SK-MEL-5 (cell line): ENCODE results near the gene SMIM13. TPM values are rescaled to one million over a fixed set of nuclear protein-coding genes. Genes with fewer than 3 reads are reported as not detected.

ENCODE experiments used
- DNase-seq: peaks from one replicate; pipeline ENCODE4 v3.0.0-alpha.2; 2016; ENCODE audit warnings: low read depth, low spot score
- in situ Hi-C: cut with HindIII; loops from 2 replicates; pipeline ENCODE4 v1.10.0; 2016; ENCODE audit warnings: low sequenced_read_pairs, high pct_unique_total_duplicates, low pct_unique_long_range_greater_than_20kb
- total RNA-seq: library from RNA; depleted of rRNA; stranded (reverse); fragments of >200 nt; shearing (Covaris generic); gene quantifications from 2 replicates; pipeline ENCODE4 v1.2.3, GENCODE V29; 2014

Gene SMIM13
- total RNA-seq, 1 experiment from 2014 or later, result 33.8 TPM

DNA sequence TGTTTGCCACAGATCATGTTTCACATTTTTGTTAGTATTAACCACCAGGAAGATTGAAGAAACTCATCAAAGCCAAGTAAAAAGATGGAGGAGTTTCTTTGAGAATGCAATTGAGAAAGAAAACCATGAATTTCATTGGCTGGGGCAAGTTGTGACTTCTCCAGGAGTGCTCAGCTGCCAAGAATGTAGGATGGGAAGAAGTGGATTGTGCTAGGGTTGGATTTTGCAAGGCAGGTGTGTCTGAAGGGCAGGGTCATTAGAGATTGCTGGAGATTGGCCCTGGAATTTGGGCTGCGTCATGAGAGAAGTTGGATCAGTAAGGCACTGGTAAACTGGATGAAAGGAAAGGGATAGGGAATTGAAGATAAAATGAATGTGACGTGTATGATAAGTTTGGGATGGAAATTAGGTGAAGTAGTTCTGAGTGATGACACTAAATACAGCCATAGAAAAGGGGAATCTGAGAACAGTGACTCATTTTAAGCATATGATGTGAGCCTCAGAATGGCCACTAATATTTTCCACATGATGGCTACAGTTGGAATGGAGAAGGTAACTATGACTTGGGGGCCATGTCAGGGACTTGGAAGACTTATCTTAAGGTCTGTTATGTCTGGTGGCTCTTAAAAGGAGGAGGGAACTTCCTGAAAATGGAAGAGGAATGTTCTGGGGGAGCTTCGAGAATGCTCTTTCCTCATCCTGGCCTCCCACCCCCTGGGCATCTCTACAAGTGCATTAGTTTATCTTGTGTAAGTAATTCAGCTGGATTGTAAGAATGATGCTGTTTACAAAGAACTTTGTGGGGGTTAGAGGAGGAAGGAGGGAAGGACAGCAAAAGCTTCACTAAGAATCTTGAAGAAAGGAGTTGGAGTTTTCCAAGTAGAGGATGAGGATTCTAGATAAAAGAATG is 45.7 kb downstream of the SMIM13 start:
- no peak for DNase-seq
- in situ Hi-C loops, result no loop called here

DNA sequence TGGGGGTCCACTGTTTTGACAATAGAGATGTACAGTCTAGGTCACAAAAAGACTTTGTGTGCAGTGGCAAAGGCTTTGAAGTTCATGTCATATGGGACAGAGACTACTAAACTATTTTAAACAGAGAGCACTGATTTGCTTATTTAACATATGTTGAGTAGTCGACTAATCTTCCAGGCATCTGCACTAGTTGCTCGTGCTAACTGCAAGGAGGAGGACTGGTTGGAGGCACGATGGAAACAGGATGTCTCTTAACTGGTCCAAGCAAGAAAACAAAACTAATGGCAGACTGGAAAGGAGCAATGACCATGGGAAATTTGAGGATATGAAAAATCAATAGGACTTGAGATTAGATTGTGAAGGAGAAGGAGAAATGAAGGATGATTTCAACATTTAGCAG is 46.4 kb downstream of the SMIM13 start:
- in situ Hi-C loops, result no loop called here
- DNase-seq, result no peak

DNA sequence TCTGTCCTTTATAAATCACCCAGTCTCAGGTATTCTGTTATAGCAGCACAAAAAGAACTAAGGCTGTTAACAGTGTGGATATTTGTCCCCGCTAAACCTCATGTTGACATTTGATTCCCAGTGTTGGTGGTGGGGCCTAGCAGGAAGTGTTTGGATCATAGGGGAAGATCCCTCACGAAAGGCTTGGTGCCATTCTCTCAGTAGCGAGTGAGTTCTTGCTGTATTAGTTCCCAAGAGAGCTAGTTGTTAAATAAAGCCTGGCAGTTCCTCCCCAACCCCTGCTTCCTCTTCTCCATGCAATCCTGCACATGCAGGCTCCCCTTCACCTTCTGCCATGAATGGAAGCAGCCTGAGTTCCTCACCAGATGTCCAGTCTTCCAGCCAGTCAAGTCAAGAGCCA is 47.7 kb downstream of the SMIM13 start:
- in situ Hi-C loops, result no loop called here

DNA sequence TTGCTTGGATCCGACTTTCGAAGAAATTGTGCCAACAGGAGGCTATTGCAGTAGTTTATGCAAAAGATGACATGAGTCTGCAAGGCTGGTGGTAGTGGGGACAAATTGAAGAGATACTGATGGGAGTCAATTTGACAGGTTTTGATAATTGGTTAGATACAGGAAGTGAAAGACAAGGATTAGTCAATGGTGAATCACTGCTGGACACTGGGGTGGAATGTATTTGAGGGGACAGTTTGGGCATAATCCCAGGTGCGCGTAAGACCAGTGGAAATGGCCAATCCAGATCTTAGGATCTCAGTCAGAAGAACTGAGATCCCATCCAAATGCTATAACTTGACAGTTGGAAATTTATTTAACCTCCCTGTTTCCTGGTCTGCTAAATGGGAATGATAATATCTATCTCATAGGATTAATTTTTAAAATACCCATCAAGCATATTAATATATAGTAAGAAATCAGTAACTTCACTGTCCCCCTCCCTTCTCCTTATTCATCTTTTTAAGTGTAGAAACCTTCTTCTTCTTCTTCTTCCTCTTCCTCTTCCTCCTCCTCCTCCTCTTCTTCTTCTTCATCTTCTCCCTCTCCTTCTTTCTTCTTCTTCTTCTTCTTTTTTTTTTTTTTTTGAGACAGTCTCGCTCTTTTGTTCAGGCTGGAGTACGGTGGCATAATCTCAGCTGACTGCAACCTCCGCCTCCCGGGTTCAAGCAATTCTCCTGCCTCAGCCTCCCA is 48.8 kb downstream of the SMIM13 start:
- in situ Hi-C loops, result no loop called here
- no peak for DNase-seq

More for the DNA sequence above, 47.7 kb downstream of the SMIM13 start:
- DNase-seq, result no peak

DNA sequence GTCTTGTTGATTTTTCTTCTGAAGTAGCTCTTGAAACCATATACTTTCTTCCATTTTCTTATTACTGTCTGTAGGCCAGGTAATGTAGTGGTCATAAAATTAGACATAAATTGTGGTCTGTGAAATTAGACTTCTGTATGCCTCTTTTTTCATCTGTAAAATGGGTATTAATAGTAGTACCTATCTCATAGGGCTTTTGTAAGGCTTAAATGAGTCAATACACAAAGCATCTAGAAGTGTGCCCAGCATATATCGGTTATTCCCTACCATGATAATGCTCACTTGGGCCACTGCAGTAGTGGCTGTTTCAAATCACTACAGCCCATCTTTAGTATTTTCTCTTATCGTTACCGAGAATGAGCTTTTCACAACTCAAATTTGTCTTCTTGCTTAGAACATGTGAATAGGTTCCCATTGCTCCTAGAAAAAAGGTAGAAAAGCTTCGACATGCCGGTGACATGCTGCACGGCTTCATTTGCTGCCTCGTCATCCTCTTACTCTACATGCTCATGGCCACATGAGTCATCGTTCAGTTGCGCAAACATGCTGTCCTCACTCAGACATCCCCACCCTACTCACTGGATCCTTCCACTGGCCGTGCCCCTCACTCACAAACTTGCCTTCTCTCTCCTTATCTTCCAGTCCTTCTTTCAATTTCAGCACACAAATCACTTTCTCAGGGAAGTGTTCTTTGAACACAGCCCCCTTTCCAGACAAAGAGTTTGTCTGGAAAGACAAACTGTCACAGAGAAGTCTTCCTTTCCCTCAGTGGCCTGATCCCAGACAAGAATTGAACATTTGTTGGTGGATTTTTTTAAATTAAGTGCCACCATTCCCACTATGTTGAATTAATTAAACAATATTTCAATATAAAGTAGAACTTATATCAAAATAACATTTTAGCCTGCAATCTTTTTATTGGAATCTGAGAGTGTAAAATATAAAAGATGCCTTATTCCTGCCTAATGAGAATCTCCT is 50.0 kb downstream of the SMIM13 start:
- DNase-seq, result peak; percentile 84
- in situ Hi-C loops, result no loop called here

DNA sequence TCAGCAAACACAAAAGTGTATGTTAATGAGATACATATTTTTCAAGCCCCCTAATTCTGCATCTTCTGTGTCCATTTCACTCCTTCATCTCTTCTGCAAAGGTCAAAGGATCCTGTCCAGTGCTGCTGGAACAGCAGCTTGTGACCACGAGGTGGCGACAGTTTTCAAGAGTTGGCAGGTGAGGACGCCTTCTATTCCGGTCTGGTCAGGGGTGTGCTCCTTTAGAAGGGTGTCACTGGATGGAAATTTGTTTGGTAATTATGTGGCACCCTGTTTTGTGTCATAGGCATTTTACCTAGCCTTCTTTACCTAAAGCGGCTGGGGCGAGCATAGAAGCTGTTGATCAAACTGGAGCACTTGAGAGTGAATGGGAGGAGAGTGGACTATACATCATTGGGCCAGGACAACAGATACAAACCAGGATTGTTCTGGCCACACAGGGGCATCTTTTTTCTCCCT is 50.8 kb downstream of the SMIM13 start:
- in situ Hi-C loops, result no loop called here
- DNase-seq, result peak; percentile 95

DNA sequence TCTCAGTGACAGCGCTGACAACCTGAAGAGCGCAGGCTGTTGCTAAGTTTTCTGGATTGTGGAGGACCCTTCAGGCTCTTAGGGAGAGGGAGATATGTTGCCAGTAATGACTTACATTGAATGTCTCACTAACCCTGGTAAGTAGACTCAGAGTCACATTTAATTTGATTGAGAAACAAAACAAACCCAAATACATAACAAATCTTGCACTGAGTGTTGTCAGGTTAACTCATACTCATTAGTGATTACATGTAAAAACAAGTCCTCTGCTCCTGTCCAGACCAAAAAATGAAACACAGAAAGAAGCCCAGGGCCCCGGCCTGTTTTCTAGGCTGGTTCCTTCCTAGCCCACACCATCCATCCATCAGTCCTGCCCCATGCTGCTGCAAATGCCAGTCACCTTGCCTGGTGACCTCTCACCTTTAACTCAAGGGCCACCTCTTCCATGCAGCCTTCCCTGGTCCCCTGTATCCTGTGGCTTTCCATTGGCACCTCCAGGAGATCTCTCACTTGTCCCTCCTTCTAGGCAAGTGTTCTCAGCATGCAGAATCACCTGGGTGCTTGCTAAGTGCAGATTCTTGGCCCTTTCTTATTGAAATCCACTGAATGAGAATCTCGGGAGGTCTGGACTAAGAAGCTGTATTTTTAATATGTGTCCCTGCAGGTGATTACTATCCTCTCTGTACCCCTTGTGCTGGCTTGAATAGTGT is 52.6 kb downstream of the SMIM13 start:
- no peak for DNase-seq
- in situ Hi-C loops, result no loop called here

DNA sequence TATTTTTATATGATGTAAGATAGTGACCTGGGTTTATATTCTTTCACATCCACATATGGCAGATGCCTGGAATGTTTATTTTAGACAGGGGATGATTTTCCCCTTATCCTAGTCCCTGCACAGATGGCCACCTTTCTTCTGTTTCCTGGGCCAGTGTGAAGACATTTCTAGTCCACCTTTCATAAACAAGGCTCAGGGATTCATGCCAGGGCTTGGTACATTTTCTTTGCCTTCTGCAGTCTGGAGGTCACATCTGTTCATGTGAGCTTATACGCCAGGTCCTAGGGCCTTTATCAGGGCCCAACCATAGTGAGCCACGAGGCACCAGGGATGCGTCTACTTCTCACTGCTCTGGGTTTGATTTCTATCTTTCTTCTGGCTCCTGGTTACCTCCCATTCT is 55.9 kb downstream of the SMIM13 start:
- DNase-seq, result no peak
- in situ Hi-C loops, result no loop called here

DNA sequence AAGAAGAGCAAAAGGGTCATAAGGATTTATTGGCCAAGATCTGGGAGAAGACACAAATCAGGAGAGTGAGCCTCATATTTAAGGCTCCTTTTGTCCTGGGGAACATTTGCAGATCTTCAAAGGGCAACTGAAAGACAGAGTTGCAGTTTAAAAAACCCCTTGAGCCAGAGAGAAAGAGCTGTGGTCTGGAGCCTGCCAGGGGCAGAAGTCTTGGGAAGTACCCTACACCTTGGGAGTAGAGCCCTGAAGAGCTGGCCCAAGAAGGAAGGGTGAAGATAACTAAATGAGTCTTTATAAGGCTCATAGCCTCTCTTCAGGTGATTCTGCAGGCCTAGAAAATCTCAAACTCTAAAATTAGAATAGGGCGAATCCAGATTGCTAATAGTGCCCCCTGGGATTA is 57.9 kb downstream of the SMIM13 start:
- DNase-seq, result no peak
- in situ Hi-C loops, result no loop called here

DNA sequence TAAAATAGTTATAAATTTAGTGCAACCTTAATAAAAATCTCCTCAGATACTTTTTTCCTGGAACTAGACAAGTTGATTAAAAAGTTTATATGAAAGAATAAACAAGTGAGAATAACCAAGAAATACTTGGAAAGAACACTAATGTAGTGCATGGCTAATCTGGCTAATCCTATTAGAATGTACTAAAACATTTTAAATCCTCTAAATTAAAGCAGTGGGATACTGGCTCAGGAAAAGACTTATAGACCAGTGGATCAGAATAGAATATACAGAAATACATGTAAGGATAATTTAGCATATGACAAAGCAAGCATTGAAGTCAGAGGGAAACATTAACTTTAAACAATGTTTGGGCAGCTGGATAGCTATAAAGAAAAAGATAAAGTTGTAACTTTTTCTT is 58.9 kb downstream of the SMIM13 start:
- in situ Hi-C loops, result no loop called here

DNA sequence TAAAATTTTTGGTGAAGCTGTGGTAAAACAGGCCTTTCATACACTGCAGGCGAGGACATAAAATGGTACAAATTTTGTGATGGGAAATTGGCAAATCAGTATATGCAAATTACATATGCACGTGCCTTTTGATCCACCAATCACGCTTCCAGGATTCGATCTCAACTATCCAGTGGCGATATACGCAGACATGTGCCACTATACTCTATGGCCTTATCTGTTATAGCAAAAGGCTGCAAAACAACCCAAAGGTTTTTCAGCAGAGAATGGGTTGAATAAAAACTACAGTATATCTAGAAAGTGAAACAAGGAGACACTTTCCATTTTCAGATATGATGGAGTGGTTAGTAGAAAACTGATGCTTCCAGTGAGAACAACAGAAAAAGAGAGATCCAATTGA is 59.8 kb downstream of the SMIM13 start:
- no peak for DNase-seq
- in situ Hi-C loops, result no loop called here

More for the DNA sequence above, 58.9 kb downstream of the SMIM13 start:
- DNase-seq, result no peak

DNA sequence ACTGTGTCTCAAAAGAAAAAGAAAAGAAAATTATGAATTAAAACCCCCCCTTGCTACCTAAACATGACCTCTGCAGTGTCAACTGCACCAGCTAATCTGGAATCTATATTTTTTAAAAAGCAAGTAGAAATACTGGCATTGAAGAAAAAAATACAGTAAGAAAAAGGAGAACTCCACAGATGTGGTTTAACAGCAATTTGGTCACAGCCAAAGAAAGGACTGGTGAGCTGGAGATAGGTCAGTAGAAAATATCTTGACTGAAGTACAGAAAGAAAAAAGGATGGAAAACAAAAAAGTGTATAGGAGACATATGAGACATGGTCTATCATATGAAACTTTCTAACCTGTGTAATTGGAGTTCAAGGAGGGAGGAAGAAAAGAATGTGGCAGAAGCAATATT is 62.0 kb downstream of the SMIM13 start:
- in situ Hi-C loops, result no loop called here

DNA sequence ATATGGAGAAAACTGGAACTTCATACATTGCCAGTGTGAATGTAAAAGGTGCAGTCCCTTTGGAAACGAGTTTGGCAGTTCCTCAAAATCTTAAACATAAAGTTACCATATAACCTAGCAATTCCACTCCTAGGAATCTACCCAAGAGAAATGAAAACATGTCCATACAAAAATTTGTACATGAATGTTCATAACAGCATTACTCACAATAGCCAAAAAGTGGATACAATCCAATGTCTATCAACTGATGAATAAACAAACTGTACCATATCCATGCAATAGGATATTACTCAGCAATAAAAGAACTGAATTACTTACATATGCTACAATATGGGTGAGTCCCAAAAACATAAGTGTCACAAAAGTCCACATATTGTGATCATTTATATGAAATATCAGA is 66.6 kb downstream of the SMIM13 start:
- in situ Hi-C loops, result no loop called here

More for the DNA sequence above, 62.0 kb downstream of the SMIM13 start:
- no peak for DNase-seq

DNA sequence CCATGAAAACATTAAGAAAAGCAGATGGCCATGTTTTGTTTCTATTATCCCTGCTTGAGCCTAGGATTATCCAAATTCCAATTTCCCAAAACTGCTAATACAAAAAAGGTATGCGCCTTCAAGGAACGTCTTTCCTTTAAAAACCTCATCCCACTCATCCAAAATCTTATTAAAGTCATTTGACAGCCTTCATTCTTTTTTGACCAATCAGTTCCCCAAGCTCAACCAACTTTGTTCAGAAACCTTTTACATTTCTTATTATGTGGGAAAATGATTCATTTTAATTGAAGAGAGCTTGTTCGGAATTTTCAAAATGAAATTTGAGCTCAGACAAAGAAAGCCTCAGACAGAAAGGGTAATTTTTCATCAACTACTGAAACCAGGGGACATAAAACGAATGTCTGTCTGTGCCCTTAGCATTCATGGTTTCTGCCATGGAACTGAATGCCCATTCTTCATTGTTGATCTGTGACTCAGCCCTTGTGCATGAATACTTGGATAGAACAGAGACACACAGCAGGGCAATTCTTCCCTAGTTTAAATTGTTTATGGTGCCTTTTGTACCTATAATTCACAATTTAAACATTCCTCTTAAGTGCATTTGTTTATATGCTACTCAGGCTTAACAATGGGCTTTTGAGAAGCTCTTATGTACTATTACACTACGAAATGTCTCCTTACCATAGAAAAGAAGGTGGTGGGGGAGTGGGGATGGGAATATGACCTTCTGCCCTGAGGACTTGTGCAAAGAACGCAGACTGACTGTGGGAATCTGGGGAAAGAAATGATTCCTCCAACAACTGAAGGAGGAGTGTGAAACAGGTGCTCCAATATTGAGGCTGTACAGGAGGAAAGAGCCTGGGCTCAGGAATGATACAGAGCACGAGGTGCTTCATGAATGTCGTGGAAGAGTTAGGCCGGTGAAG is 67.7 kb downstream of the SMIM13 start:
- DNase-seq, result peak; percentile 100
- in situ Hi-C loops, result no loop called here

More for the DNA sequence above, 66.6 kb downstream of the SMIM13 start:
- no peak for DNase-seq

DNA sequence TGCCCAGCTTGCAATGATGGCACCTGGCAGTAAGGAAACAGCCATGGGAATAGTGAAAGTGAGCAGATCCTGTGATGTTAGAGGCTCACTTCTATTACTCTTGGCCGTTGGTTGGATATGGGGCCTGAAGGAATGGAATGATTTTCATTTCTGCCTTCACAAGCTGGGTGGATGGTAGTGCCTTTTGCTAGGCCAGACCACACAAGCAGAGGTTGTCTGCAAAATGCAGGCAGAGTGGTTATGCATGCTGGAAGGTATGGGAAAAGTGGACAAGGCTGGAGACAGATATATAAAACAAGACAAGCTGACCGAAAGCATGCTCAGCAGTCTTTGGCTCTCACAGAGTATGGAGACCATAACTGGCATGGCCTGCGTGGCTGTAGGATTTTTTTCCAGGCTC is 68.6 kb downstream of the SMIM13 start:
- DNase-seq, result no peak
- in situ Hi-C loops, result no loop called here

DNA sequence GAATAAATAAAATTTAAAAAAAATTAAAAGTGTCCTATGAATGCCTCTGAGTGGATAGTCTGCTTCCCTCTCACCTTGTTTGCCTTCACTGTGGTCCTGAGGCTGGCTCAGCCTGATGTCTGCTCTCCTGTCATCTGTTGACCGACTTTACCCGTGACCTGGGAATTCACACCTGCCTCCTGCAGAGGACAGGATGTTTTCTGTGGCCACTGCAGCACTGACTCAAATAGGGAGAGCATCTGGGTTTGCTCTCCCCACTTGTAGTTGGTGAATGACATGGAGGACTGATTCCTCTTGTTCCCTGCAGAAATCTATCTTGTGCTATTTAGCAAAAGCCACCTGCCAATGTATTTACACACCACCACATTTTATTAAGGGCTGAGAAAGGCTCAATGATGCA is 70.3 kb downstream of the SMIM13 start:
- in situ Hi-C loops, result no loop called here
- DNase-seq, result no peak
